GM23248 (cell line): ENCODE measurements around the gene ACTA2.

Source experiments
- EZH2 ChIP-seq: fragments of 200-600 bp; sonication (generic); IDR thresholded peaks from 2 replicates; pipeline ENCODE4 v1.6.1; 2018; ENCODE audit warnings: antibody characterized with exemption, mild to moderate bottlenecking; ENCODE audit not compliant: insufficient read depth, poor library complexity, severe bottlenecking
- EZH2phosphoT487 ChIP-seq: fragments of 200-600 bp; sonication (generic); IDR thresholded peaks from 2 replicates; pipeline ENCODE4 v1.6.1; 2018; ENCODE audit warnings: antibody characterized with exemption, moderate library complexity, mild to moderate bottlenecking, low read depth; ENCODE audit not compliant: insufficient read depth

DNA sequence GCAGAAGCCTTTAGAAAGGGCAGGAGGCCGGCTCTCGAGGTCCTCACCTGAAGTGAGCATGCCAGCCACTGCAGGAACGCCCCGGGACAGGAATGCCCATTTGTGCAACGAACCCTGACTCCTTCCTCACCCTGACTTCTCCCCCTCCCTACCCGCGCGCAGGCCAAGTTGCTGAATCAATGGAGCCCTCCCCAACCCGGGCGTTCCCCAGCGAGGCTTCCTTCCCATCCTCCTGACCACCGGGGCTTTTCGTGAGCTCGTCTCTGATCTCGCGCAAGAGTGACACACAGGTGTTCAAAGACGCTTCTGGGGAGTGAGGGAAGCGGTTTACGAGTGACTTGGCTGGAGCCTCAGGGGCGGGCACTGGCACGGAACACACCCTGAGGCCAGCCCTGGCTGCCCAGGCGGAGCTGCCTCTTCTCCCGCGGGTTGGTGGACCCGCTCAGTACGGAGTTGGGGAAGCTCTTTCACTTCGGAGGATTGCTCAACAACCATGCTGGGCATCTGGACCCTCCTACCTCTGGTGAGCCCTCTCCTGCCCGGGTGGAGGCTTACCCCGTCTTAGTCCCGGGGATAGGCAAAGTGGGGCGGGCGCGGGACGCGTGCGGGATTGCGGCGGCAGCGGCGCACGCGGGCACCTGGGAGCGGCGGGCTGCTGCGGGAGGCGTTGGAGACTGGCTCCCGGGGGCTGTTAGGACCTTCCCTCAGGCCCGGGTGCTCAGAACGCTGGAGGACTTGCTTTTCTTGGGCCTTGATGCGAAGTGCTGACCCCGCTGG lies 38.0 kb upstream of the ACTA2 start, which contains the start of gene FAS:
- TF ChIP-seq EZH2 (no peak), EZH2phosphoT487 (no peak)
